GM12878 (cell line): ENCODE data around the gene MORN4. TPM values are rescaled to one million over a fixed set of nuclear protein-coding genes. Genes with fewer than 3 reads are reported as not detected.

Experiments
- ATAC-seq: fragments of 200-7000 bp; cut with Tn5 transposase; 3 replicates; pipeline ENCODE4 v1.9.1; 2020; ENCODE audit warnings: mild to moderate bottlenecking, moderate library complexity
- BruUV-seq: library from RNA; stranded (reverse); fragments of 400-500 nt; replicated peaks from 2 replicates; lab custom pipeline; 2021; lab: Mats Ljungman, UMichigan
- CTCF ChIA-PET: fragments of 300-600 bp; sonication (Branson Sonifier 250); formaldehyde crosslinking; extraction: SDS; loops from one replicate; lab custom pipeline; 2021; ENCODE audit warnings: inconsistent platforms; lab: Yijun Ruan, JAX
- POLR2A ChIA-PET: fragments of 350-600 bp; formaldehyde crosslinking; extraction: SDS; loops from one replicate; lab custom pipeline; 2021; ENCODE audit warnings: inconsistent platforms; lab: Charles Lee
- RAD21 ChIA-PET: fragments of 300-600 bp; sonication (Branson Sonifier 250); formaldehyde crosslinking; loops from one replicate; lab custom pipeline; 2023; ENCODE audit warnings: antibody characterized with exemption; ENCODE audit not compliant: unreplicated experiment; lab: Charles Lee
- SMC1A ChIA-PET: fragments of 300-600 bp; sonication (Branson Sonifier 250); formaldehyde crosslinking; loops from one replicate; lab custom pipeline; 2023; ENCODE audit not compliant: unreplicated experiment, uncharacterized antibody; lab: Charles Lee
- DNase-seq: peaks from one replicate; pipeline ENCODE4 v3.0.0-alpha.2; 2011; ENCODE audit warnings: low read depth, low spot score
- FAIRE-seq: peaks from 3 replicates; lab custom pipeline; 2011; peaks lifted over from hg19 to GRCh38; lab: Jason Lieb, UNC
- H2AFZ ChIP-seq: 2 replicates; pipeline ENCODE4 v1.6.0; 2011; ENCODE audit warnings: low read depth, low read length, control low read depth; ENCODE audit not compliant: control insufficient read depth
- H3K27ac ChIP-seq: 2 replicates; pipeline ENCODE4 v1.5.1; 2011; ENCODE audit warnings: control low read depth; ENCODE audit not compliant: control insufficient read depth, insufficient read depth
- H3K27me3 ChIP-seq, 2 experiments: replicated peaks in 1 of 2; 2 replicates each; pipeline versions ENCODE4 v1.6.0 to v1.6.1; 2011; ENCODE audit warnings: low read length in 1 of 2; ENCODE audit not compliant: control insufficient read depth in 2 of 2, insufficient read depth in 2 of 2
- H3K36me3 ChIP-seq, 2 experiments: 2 replicates each; pipeline ENCODE4 v1.5.1; 2011; ENCODE audit warnings: low read length in 1 of 2; ENCODE audit not compliant: control insufficient read depth in 2 of 2, insufficient read depth in 2 of 2
- H3K4me1 ChIP-seq: 2 replicates; pipeline ENCODE4 v1.6.1; 2011; ENCODE audit warnings: mild to moderate bottlenecking, low read length, moderate library complexity, mixed read lengths; ENCODE audit not compliant: control insufficient read depth, insufficient read depth
- H3K4me2 ChIP-seq: 2 replicates; pipeline ENCODE4 v1.6.0; 2011; ENCODE audit warnings: control low read depth; ENCODE audit not compliant: control insufficient read depth, insufficient read depth
- H3K4me3 ChIP-seq: fragments of 200-600 bp; sonication (generic); 2 replicates; pipeline ENCODE4 v1.5.1; 2016
- H3K79me2 ChIP-seq: 2 replicates; pipeline ENCODE4 v1.6.0; 2011; ENCODE audit warnings: low read length; ENCODE audit not compliant: control insufficient read depth, insufficient read depth
- H3K9ac ChIP-seq: 2 replicates; pipeline ENCODE4 v1.8.0; 2011; ENCODE audit warnings: low read length, control low read depth, mixed read lengths; ENCODE audit not compliant: control insufficient read depth, insufficient read depth
- H3K9me3 ChIP-seq: replicated peaks from 3 replicates; pipeline ENCODE4 v1.5.1; 2011; ENCODE audit warnings: mild to moderate bottlenecking, low read length; ENCODE audit not compliant: control insufficient read depth, insufficient read depth
- H4K20me1 ChIP-seq: 2 replicates; pipeline ENCODE4 v1.6.0; 2011; ENCODE audit not compliant: control insufficient read depth, insufficient read depth
- ATF2 ChIP-seq: IDR thresholded peaks from 2 replicates; pipeline ENCODE4 v1.6.1; 2012; ENCODE audit warnings: low read length, inconsistent platforms
- E4F1 ChIP-seq: fragments of 450-650 bp; IDR thresholded peaks from 2 replicates; pipeline ENCODE4 v1.6.1; 2018; ENCODE audit warnings: borderline replicate concordance, mild to moderate bottlenecking; ENCODE audit not compliant: partially characterized antibody
- ELK1 ChIP-seq: IDR thresholded peaks from 2 replicates; pipeline ENCODE4 v1.6.1; 2012; ENCODE audit warnings: low read depth, low read length, improper control_type of control experiment
- HCFC1 ChIP-seq: fragments of 150-350 bp; IDR thresholded peaks from 2 replicates; pipeline ENCODE4 v1.6.1; 2014; ENCODE audit warnings: low read length
- MYC ChIP-seq: IDR thresholded peaks from 2 replicates; pipeline ENCODE4 v1.6.1; 2011; ENCODE audit warnings: mild to moderate bottlenecking, low read length, moderate library complexity, inconsistent platforms; ENCODE audit not compliant: insufficient read depth, insufficient replicate concordance, insufficient read length, severe bottlenecking
- PBX3 ChIP-seq: IDR thresholded peaks from 2 replicates; pipeline ENCODE4 v1.6.1; 2011; ENCODE audit warnings: mild to moderate bottlenecking, low read depth, low read length, moderate library complexity; ENCODE audit not compliant: insufficient replicate concordance
- RB1 ChIP-seq: fragments of 450-650 bp; formaldehyde crosslinking; IDR thresholded peaks from 2 replicates; pipeline ENCODE4 v1.6.1; 2017; ENCODE audit warnings: mild to moderate bottlenecking, borderline replicate concordance
- RELA ChIP-seq: fragments of 450-650 bp; IDR thresholded peaks from 2 replicates; pipeline ENCODE4 v1.8.0; 2014; ENCODE audit warnings: borderline replicate concordance; ENCODE audit not compliant: partially characterized antibody
- SMAD5 ChIP-seq: IDR thresholded peaks from 2 replicates; pipeline ENCODE4 v1.6.1; 2016; ENCODE audit warnings: antibody characterized with exemption, low read depth
- SRF ChIP-seq, 2 experiments: IDR thresholded peaks; 2 replicates each; pipeline ENCODE4 v1.6.1; 2011; ENCODE audit warnings: low read depth in 2 of 2, low read length in 2 of 2, mild to moderate bottlenecking in 1 of 2, moderate library complexity in 1 of 2
- TBL1XR1 ChIP-seq: IDR thresholded peaks from 2 replicates; pipeline ENCODE4 v1.6.1; 2012; ENCODE audit warnings: low read depth, low read length, improper control_type of control experiment
- TCF7 ChIP-seq: IDR thresholded peaks from 2 replicates; pipeline ENCODE4 v1.6.1; 2014; ENCODE audit warnings: antibody characterized with exemption, borderline replicate concordance
- YBX1 ChIP-seq: fragments of 450-650 bp; IDR thresholded peaks from 2 replicates; pipeline ENCODE4 v1.6.1; 2016; ENCODE audit warnings: antibody characterized with exemption
- ZBED1 ChIP-seq: IDR thresholded peaks from 2 replicates; pipeline ENCODE4 v1.6.1; 2016; ENCODE audit warnings: borderline replicate concordance
- WGBS: methylation state at CpG from one replicate; pipeline ENCODE4 v1.1.6; 2016; ENCODE audit warnings: low lambda C conversion rate; ENCODE audit not compliant: insufficient replicate concordance, insufficient coverage; ENCODE audit errors: missing lambda C conversion rate; 5-methylcytosine and 5-hydroxymethylcytosine counted together
- in situ Hi-C: fragments of 300-500 bp; cut with MboI; formaldehyde crosslinking; loops from 9 replicates; pipeline ENCODE4 v1.14.3; 2018; ENCODE audit warnings: mixed read lengths
- intact Hi-C: fragments of 100-400 bp; cut with micrococcal nuclease; formaldehyde crosslinking; loops from one replicate; pipeline ENCODE4 v1.14.2; 2022; ENCODE audit not compliant: unreplicated experiment
- polyA plus RNA-seq, 11 experiments: library from polyadenylated mRNA; depleted of rRNA in 4 of 11; unstranded in 6 of 11; stranded (reverse) in 5 of 11; fragments of >200 nt; fragmentation: Nextera tagmentation in 4 of 11; fragmentation: Illumina TruSeq in 1 of 11; extraction: Ambion mirVana in 4 of 11; extraction: Trizol in 1 of 11; gene quantifications; 1 replicate in 1 of 11; 2 replicates in 10 of 11; pipeline versions ENCODE4 v1.2.1 to v1.2.3, GENCODE V29; 2011 to 2016; ENCODE audit warnings: inconsistent platforms in 2 of 11, missing spikeins in 2 of 11, low read depth in 1 of 11
- total RNA-seq, 4 experiments: library from RNA; depleted of rRNA in 3 of 4; stranded (reverse); fragments of >200 nt in 3 of 4; fragmentation: Illumina TruSeq in 1 of 4; extraction: Trizol in 1 of 4; gene quantifications; 2 replicates each; pipeline versions ENCODE4 v1.2.1 to v1.2.3, GENCODE V29; 2013 to 2021

MORN4 gene
- total and polyA plus RNA-seq, 10 of the 15 experiments (the other 5 are each of a cell fraction or from before 2014, with no cell fraction given), result 1.3 to 5.5 (median 2.6) TPM

- 0 out of 2 replicates have a peak, but pooled peaks have one; percentile 15 for TF ChIP-seq ATF2
- TF ChIP-seq RB1, result no peak
- TF ChIP-seq PBX3, result no peak
- TF ChIP-seq SRF (IDR thresholded peaks at IDR 0.05; ENCODE audit: low read depth in 2 of 2, low read length in 2 of 2), result no peak
- no peak for TF ChIP-seq TCF7
- no peak for TF ChIP-seq RELA
These were observed 15.5 kb upstream of the MORN4 start (continued) for GRCh38 chr10:97648562-97649404.

GRCh38 chr10:97647556-97647955 is 14.3 kb upstream of the MORN4 start:
- RAD21 ChIA-PET, result interaction anchor here (0.6 to 2.1 kb wide), 3 partner anchors 28 to 172 kb away, joined by 3 to 9 read pairs (median 3); no protein-coding TSS in a partner anchor
- Histone ChIP-seq H3K79me2 (peaks cover 8% of the 10 kb centered on the region), H3K27me3 (no peaks in the 10 kb centered on the region), H3K36me3 (peaks cover 5 to 7% of the 10 kb centered on the region in 2 experiments; a peak in 3 of 4 replicates), H3K9me3 (no peaks in the 10 kb centered on the region), H3K4me2 (no peak overlapping the region), H3K4me3 (no peak overlapping the region), H2AFZ (no peak overlapping the region), H3K9ac (no peak overlapping the region), H3K4me1 (peaks cover 7% of the 10 kb centered on the region), H4K20me1 (no peaks in the 10 kb centered on the region), H3K27ac (no peak overlapping the region)
- no peak for DNase-seq
- SMC1A ChIA-PET, result no interaction called here
- WGBS, result 100% methylated on average over 1 of the region's 1 CpG
- no peak for FAIRE-seq
- ATAC-seq, result no peak
- POLR2A ChIA-PET, result no interaction called here
- in situ Hi-C loops, result no loop called here
- intact Hi-C loops, result no loop called here
- no TSS peak for BruUV-seq
- CTCF ChIA-PET, result interaction anchor here (1.4 to 2.4 kb wide), 2 partner anchors 39 to 75 kb away, joined by 6 read pairs; partner anchors contain the start of gene ANKRD2
- no peak for TF ChIP-seq ZBED1
- no peak for TF ChIP-seq E4F1
- TF ChIP-seq SMAD5, result no peak
- TF ChIP-seq TBL1XR1, result no peak
- TF ChIP-seq MYC, result no peak
- TF ChIP-seq HCFC1, result no peak
- no peak for TF ChIP-seq YBX1
- TF ChIP-seq ELK1, result no peak
